Measurements from ENCODE around the gene MARVELD2. TPM values are rescaled to one million over a fixed set of nuclear protein-coding genes. Genes with fewer than 3 reads are reported as not detected.
A peak's percentile ranks its signal among the peaks of the same experiment; 100 is the strongest.

Gene MARVELD2
- total and polyA plus RNA-seq, 2 of the 13 experiments (the other 11 are each of a cell fraction or from before 2014, with no cell fraction given) = 11.1 to 15.4 TPM

- Histone ChIP-seq H3K4me3 (replicated peaks in 1 of 3; ENCODE audit: insufficient read depth in 1 of 3, low read depth in 2 of 3, low read length in 3 of 3) (peak overlapping the region; percentile 49 to 63 (median 60); a peak in 5 of 6 replicates), H3K9me3 (ENCODE audit: low read length) (no peaks in the 10 kb centered on the region), H3K27ac (ENCODE audit: extremely low read length, insufficient read depth, low read length) (peak overlapping the region; percentile 84), H3K79me2 (ENCODE audit: insufficient read depth, low read length) (no peaks in the 10 kb centered on the region), H3K36me3 (replicated peaks in 1 of 2; ENCODE audit: control insufficient read depth in 1 of 2, insufficient read depth in 2 of 2, low read length in 2 of 2) (no peaks in the 10 kb centered on the region), H3K4me1 (ENCODE audit: insufficient read depth, low read length) (peaks cover 68% of the 10 kb centered on the region), H3K27me3 (ENCODE audit: control insufficient read depth in 1 of 2, insufficient read depth in 2 of 2, low read length in 2 of 2) (no peaks in the 10 kb centered on the region), H3K9ac (ENCODE audit: insufficient read depth, low read depth, low read length) (peak overlapping the region; percentile 75), H2AFZ (ENCODE audit: low read length) (peak overlapping the region; percentile 45), H3K4me2 (ENCODE audit: low read depth, low read length) (peak overlapping the region; percentile 76), H4K20me1 (ENCODE audit: insufficient read depth, low read length) (no peaks in the 10 kb centered on the region)
- FAIRE-seq (no peak), DNase-seq (ENCODE audit: low spot score) (peak; percentile 45), ATAC-seq (peak; percentile 69)
- CTCF ChIA-PET (ENCODE audit: low intra/inter-chr PET ratio, low total read pairs) = no interaction called here
- BruUV-seq (replicated peaks) = TSS peak; percentile 46
- in situ Hi-C loops (cut with HindIII; ENCODE audit: extremely low pct_ligation_motif_present, low pct_unique_long_range_greater_than_20kb) = no loop called here
- WGBS (ENCODE audit: low lambda C conversion rate) = 4% methylated on average over 8 of the region's 8 CpGs
- intact Hi-C loops (cut with micrococcal nuclease; ENCODE audit: unreplicated experiment) = loop anchor here (5.0 kb wide), 1 partner anchor 38 kb away; the partner anchor contains the start of gene OCLN
- POLR2A ChIA-PET = interaction anchor here (0.9 to 3.9 kb wide), 9 partner anchors 11 to 105 kb away, joined by 3 to 31 read pairs (median 6); partner anchors contain the start of genes GTF2H2C and OCLN
- no peak for TF ChIP-seq RXRB (CRISPR knock-in tag; IDR thresholded peaks at IDR 0.05; ENCODE audit: borderline replicate concordance)
- no peak for TF ChIP-seq CENPX (CRISPR knock-in tag; IDR thresholded peaks at IDR 0.05)
- TF ChIP-seq KMT2B (CRISPR knock-in tag; IDR thresholded peaks at IDR 0.05) = 0 out of 2 replicates have a peak, but pooled peaks have one; percentile 7
- 0 out of 2 replicates have a peak, but pooled peaks have one; percentile 18 for TF ChIP-seq GATAD2A (CRISPR knock-in tag; IDR thresholded peaks at IDR 0.05)
- peak; percentile 88 for TF ChIP-seq ZNF362 (CRISPR knock-in tag; IDR thresholded peaks at IDR 0.05; ENCODE audit: borderline replicate concordance)
- 0 out of 2 replicates have a peak, but pooled peaks have one; percentile 26 for TF ChIP-seq ZNF772 (CRISPR knock-in tag; IDR thresholded peaks at IDR 0.05)
- TF ChIP-seq SKI (IDR thresholded peaks at IDR 0.05; ENCODE audit: partially characterized antibody) = no peak
- TF ChIP-seq KMT2A (CRISPR knock-in tag; IDR thresholded peaks at IDR 0.05) = peak; percentile 41; the same call in 1 of the 2 replicates
- TF ChIP-seq ZMYM2 (CRISPR knock-in tag; IDR thresholded peaks at IDR 0.05) = no peak; the same call in 1 of the 2 replicates
- TF ChIP-seq ELF4 (CRISPR knock-in tag; IDR thresholded peaks at IDR 0.05; ENCODE audit: borderline replicate concordance) = no peak
- TF ChIP-seq ZMYM3 (CRISPR knock-in tag; IDR thresholded peaks at IDR 0.05) = peak; percentile 56; the same call in 1 of the 2 replicates
- peak; percentile 19; the same call in 1 of the 2 replicates for TF ChIP-seq SAP130 (CRISPR knock-in tag; IDR thresholded peaks at IDR 0.05; ENCODE audit: low read depth)
- 0 out of 2 replicates have a peak, but pooled peaks have one; percentile 0 for TF ChIP-seq ZNF574 (CRISPR knock-in tag; IDR thresholded peaks at IDR 0.05)
- 0 out of 2 replicates have a peak, but pooled peaks have one; percentile 26 for TF ChIP-seq ZNF563 (CRISPR knock-in tag; IDR thresholded peaks at IDR 0.05)
- 0 out of 2 replicates have a peak, but pooled peaks have one; percentile 26 for TF ChIP-seq ZNF501 (CRISPR knock-in tag; IDR thresholded peaks at IDR 0.05)
- TF ChIP-seq MAX (IDR thresholded peaks at IDR 0.05) = 0 out of 2 replicates have a peak, but pooled peaks have one; percentile 16
- TF ChIP-seq ZNF704 (CRISPR knock-in tag; IDR thresholded peaks at IDR 0.05; ENCODE audit: borderline replicate concordance) = no peak
- no peak for TF ChIP-seq ZNF547 (CRISPR knock-in tag; IDR thresholded peaks at IDR 0.05)
- 0 out of 2 replicates have a peak, but pooled peaks have one; percentile 22 for TF ChIP-seq ZSCAN31 (CRISPR knock-in tag; IDR thresholded peaks at IDR 0.05; ENCODE audit: low read depth)
These were observed 39.7 kb downstream of the MARVELD2 start for GRCh38 chr5:69454460-69455249.

Measured in HepG2 (cell line).